GM15510 (cell line): Measurements from ENCODE around the gene MEIS2.

ENCODE experiments used
- POLR2A ChIP-seq: IDR thresholded peaks from 3 replicates; pipeline ENCODE4 v1.6.1; 2011; ENCODE audit warnings: borderline replicate concordance; ENCODE audit not compliant: insufficient read length; ENCODE audit errors: extremely low read depth

MEIS2 gene

DNA sequence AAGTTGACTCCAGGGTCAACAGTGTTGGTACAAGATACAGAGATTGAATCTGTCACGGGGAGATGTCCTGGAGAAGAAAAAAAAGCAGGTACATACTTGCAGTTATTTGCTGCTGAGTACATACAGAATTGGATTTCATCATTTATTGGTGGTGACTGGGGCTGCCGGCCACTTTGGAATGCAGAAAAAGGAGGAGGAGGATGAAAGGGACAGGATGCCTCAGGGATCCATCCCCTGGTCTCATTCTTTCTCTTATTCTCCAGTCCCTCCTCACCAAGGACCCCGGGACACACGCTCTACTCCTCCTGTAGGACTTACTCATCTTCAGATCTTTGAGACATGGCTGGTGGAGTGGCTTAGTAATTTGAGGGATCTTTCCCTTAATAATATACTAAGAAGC lies 30.0 kb upstream of the MEIS2 start:
- no peak for TF ChIP-seq POLR2A

DNA sequence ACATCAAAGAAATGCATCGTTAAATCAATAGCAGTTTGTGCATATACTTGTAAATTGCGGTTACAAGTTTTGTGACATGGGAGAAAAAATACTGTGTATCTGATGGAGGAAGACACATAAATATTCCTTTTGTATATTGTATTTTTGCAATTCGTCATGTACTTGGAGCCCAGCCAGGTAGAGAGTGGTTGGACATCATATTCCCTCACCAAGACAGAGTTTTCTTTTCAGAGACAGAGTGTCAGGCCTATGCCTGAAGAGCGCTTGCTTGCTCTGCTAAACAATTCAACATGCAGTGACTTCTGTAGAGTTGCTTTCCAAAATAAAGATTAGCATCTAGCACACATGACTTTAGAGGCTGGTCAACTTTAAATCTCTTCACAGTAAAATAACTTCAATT lies 24.8 kb upstream of the MEIS2 start:
- TF ChIP-seq POLR2A, result no peak

DNA sequence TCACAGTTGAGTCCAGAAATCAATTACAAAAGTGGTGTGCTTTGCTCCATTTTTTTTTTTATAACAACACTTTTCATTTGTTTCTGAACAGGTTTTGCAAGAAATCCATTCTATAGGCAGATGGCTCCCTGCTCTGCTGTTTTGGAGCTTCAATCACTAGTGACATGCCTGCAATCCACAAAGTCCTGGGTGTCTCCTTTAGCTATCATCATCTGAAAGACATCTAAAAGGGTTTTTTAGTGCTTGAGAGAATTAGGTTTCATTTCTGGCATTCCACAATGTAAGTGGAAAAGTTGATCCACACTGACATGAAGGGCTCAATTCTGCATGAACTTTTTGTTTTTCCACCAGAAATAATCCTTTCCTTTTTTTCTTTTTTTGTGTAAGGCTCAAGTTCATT lies 24.0 kb upstream of the MEIS2 start:
- no peak for TF ChIP-seq POLR2A

DNA sequence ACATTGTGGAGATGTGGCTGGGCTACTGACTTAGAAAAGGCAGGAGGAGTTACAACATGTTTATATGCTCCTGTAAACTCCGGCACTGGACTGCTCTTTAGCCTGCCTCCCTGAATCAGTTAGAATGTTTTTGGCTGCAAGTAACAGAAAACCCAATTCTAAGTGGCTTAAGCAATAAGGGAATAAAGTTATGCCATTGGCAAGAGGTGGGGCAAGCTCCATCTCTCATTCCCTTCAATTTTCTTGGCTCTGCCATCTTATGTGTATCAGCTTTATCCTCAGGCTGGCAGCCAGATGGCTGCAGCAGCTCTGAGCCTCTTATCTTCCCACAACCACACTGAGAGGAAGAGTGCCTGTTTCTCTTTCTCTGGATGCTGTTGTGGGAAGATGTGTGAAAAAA lies 22.4 kb upstream of the MEIS2 start:
- no peak for TF ChIP-seq POLR2A

DNA sequence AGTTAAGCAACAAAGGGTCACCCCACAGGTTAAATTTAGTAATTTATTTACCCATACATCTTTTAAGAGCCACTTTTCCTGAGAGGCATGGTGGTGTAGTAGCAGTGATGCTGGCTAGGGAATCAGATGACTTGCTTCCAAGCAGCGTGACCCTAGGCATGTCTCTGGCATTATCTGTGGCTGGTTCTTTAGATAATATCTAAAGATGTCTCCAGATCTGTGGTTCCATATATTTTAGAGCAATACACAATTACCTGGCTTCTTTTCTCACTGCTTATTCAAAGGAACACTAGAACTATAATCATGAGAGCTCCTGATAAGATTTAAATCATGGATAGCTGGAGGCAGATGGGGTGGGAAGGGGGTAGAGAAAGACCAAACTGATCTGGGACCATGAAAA lies 21.1 kb upstream of the MEIS2 start:
- no peak for TF ChIP-seq POLR2A

DNA sequence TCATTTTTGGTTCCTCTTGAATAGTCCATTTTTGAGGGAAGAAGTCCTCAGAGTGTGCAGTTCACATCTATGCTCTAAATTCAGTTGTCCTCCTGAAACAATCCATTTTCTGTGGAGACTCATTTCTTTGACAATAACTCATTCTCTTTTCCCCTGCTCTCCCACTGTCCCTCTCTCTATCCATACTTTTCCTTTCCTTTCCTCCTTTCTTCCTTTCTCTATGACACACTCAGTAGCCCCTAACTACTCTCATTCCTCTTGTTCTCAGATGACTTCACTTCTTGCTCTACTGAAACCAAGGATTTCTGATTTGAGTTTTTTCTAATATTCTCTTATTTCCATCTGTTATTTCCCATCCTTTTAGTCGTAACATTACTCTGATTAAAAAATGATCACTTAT lies 16.7 kb upstream of the MEIS2 start:
- TF ChIP-seq POLR2A, result no peak

DNA sequence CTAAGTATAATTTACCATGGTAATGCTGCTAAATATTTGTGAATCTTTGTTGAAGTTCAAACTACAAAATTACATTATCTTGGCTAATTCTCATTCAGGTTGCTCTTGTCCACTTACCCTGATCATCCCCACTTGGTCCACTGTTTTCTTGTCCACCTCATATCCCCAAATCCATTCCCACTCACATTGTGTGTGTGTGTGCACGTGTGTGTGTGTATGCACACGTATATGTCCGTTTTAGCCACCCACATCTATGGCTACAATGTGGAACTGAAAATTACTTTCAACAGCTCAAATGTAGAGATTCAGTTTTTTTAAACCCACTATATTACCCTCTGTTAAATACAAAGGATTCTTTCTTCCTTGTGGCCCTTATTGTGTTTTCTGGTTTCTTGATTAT lies 15.2 kb upstream of the MEIS2 start:
- no peak for TF ChIP-seq POLR2A

DNA sequence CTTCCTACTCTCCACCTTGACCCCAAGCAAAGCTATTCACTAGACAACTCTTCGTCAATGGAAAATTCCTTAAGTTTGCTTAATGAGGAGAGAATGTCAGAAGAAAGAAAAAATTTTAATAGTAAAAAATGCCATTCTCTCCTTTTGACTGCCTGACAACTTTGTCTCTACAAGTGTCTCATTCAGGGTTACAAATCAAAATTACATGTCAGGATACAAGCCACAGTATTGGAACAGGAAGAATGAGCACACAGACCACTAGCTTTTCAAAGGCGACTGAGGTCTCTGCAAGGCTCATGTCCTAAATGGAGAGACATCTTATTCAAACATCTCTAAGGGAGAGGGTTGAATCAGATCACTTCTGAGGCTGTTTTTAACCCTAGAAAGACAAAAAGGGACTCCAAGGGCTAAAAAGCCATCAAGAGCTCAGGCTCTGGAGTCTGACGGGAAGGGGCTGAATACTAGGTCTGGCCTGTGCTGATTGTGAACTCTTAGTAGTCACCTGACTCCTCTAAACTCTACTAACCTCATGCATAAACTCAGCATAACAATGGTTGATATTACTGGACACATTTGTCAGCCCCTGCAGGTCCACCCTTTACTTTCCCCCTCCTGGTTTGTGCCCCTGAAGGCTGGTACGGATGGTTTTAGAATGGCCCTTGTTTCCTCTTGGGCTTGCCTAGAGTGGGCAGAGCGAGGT lies 12.8 kb upstream of the MEIS2 start:
- no peak for TF ChIP-seq POLR2A

DNA sequence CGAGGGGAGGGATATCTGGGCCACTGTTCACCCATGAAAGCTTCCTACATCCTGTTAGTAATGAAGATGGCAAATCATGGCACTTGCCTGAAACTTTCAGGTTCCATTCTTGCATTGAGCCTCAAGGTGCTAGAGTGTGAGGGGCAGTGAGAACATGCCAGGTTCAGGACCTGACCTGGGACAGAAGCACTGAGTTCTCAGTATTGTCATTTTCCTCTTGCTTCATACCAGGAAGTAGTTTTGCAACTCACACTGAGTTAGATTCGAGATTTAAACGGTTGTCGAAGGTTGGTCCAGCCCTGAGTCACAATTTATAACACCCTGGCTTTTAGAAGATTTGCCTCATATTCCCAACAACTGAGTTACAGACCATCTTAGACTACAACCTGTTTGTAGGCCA lies 11.8 kb upstream of the MEIS2 start:
- TF ChIP-seq POLR2A, result no peak

DNA sequence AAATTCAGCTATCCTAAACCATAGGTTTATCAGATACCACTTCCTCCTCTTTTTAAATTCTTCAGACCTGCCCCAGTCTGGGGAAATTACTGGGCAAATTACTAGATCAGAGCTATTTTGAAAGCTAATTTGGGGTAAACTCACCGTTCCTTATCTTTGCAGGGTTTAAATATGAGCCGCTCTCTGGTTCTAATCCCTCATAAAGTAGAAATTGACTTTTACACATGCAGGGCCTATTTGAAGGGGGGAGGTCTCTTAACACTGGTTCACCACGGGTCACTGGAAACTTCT lies 11.0 kb upstream of the MEIS2 start:
- no peak for TF ChIP-seq POLR2A

DNA sequence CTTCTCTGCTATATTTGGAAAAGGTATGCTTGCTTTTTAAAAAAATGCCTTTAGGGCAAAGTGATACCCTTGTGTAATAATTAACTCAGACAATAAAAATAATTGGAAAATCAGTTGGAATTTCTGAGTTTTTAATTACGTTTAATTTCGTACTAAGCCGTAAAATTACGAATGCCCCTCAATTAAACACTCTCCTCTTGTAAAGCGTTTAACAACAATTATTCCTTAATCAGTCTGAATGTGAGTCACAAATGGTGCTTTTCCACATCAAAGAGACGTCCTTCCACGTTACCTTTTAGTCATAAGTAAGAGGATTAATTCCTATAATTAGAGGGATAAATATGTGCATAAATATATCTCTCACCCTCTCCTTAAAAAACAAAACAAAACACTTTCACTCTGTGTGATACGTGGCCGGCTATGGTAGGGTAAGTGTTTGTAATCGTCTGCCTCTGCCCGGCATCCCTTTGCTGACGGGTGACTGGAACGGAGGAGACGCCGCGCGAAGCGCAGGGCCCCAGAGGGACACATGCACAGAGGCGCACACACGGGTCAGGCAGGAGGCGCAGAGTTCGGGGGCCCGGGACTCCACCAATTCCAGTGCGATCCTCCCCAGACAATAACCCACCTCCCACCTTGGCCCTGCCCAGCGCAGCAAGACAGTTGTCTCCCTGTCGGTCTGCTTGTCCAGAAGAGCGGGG lies 9.7 kb upstream of the MEIS2 start:
- TF ChIP-seq POLR2A, result no peak

DNA sequence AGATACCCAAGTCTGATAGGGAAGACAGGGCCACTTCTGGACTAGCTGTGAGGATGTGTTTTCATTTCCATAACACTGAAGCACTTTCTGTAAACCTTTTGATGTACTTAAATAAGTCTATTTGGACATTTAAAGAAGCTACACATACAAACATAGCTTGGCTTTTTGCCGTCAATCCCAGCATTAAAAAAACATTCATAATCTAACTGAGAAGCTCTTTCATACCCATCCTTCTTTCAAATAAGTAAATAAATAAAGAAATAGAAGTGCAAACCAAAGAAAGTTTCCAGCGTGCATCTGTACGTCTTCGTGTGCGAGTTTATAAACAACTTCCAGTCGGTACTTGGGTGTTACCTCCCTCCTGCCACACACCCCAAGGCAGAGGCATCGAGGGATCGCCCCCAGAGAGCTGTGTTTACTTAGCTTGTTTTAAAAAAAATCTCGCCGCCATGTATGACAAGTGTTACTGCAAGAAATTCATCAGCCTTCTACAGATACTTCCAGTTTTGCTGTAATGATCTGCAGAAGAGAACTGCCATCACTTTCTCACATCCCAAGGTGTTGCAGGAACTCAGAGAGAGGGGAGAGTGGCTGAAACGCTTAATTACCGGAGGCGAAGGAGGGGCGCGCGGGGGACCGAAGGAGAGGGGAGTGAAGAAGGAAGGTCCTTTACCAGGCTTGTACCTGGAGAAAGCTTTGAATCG lies 9.0 kb upstream of the MEIS2 start:
- no peak for TF ChIP-seq POLR2A

DNA sequence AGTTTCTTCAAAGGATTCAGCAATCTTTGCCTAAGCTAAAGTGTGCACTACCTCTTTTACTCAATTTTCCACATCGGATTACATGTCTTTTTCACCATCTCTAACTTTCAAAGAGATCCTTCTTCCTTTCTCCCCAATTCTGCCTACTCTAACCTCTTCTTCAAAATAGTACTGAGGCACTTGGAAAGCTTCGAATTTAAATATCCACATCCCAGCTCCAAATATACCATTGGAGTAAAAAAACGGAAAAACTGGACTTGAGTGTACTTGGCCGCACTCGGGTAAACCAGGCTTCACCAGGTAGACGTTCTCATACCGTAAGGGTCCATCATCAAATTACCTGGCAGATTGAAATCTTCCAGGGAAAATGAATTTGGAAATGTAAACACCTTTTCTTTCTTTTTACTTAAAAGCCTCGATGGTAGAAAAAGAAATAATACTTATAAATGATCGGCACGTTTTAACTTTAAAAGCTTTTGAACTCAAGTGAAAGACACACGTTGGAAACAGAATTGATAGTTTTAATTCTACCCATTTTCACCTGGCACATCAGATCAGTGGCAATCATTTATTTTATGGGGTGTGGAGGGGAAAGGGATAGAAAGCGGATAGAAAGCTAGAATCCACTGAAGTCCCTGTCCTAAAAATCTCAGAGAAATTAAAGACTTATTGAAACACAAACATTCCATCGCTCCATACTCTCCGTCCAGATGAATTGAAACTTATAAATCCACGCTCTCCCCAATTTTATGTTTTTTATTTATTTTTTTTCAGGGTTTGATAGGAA lies 8.2 kb upstream of the MEIS2 start:
- no peak for TF ChIP-seq POLR2A

DNA sequence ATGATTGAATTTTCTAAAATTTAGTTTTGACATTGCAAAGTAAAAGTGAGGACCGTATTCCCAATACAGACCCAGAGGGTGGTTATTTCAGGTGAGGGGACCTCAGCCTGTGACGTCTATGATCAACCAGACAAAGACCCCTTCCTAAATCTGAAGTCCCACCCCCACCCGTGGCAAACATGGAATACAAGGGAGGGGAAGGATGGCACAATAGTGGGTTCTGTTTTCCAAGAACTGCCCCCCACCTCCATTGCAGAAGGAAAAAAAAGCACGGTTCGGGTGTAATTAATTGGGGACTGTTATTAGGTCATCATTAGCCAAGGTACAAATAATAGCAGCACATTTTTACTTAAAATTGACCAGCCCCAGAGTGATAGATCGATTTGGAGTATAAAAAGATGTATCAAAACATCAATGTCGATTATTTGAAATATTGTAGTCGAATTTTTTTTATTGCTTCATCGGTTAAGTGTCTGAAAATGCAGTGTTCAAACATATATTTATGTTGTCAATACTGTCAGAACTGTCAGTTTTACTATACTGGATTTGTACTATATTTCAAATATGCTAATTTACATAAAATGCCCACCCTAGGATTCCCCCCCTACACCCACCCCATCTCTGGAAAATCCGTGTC lies 7.5 kb upstream of the MEIS2 start:
- no peak for TF ChIP-seq POLR2A
